DMS 273 treated with DMSO at 0.1 percent for 48 hours (cell line): ENCODE measurements around the gene FAM120A.

Source experiments
- DNase-seq: peaks from one replicate; lab custom pipeline; 2025; lab: John Stamatoyannopoulos, UW

The FAM120A gene

DNA sequence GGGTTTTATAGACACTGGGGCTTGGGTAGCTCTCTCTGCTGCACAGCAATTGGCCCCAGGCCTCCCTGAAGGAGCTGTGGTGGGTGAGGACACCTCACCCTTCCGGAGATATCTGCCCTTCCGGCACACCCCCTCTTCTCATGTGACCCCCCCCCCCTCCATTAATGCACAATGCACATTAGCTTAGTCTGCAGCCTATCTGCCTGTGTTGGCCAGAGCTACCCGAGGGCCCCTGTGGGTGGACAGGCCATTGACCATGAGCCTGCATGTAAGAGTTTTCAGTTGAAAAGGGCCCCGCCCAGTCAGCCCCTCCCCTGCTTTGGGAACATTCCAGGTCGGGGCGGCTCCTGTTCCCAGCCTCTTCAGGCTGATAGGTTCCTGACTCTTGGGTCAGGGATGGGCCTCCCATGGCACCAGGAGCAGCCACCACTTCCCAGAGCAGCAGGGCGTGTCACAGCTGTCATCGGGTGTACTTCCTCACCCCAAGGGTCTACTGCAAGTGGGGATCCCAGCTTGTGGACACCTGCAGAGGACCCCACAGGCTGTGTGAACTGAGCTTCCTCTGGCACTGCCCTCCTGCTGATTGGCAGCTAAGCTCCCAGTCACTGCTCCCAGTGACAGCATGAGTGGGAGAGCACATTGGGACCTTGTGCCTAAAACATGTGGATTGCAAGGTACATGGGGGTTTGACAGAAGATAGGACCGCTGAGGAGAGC lies 142.7 kb downstream of the FAM120A start:
- no peak for DNase-seq

DNA sequence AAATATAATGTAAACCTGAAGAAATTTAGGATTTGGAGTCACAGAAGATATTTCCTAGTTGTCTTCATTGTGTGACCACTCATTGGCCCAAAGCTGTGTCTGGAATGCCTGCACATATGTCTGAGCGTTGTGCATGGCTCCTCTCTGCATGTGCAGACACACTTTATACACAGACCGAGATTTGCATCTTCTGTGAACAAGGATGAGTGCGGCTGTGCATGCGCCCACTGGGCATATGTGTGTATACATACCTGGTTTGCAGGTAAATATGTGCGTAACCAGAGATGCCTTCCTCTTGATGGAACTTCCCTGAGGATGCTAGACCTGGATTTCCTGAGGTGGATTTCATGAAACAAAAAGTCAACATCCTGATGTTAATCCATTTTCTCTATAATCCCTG lies 144.0 kb downstream of the FAM120A start:
- no peak for DNase-seq

DNA sequence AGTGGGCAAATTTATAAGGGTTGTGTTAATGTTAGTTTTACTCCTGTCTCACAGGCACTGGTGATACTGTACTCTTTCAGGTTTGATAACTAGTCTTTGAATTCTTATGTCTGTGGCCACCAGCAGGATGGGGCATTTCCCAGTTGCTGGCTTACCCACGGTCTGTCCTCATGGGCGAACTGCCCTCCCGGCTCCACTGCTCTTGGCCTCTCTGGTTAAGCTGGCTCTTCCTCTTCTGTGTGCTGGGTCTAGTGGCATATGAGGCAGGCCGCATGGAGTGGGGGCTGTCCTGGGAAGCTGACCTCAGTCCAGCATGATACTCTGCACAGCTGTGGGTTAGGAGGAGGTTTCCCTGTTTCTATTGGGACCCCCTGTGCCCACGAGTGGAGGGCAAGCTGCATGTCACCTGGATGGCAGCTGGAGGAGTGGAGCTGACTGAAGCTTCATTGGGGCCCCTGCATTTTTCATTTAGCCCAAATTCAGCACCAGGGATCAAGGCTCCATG lies 144.4 kb downstream of the FAM120A start:
- no peak for DNase-seq

DNA sequence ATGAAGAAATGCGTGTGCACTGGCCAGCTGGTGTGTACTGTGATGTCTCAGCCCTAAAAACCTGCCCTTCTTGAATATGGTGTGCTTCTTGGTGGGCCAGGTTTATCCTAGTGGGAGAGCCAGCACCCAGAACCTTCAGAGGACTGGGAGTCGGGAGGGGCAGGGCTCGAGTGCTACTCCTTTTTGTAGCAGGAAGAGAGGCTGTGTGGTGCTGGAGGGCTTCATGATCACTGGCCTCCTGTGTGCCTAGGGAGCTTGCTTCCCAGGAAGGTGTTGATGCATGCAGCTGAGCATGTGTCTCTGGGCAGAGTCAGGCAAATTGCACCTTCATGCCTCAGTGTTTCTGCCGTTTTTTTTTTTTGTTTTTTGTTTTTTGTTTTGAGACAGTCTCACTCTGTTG lies 144.9 kb downstream of the FAM120A start:
- no peak for DNase-seq

DNA sequence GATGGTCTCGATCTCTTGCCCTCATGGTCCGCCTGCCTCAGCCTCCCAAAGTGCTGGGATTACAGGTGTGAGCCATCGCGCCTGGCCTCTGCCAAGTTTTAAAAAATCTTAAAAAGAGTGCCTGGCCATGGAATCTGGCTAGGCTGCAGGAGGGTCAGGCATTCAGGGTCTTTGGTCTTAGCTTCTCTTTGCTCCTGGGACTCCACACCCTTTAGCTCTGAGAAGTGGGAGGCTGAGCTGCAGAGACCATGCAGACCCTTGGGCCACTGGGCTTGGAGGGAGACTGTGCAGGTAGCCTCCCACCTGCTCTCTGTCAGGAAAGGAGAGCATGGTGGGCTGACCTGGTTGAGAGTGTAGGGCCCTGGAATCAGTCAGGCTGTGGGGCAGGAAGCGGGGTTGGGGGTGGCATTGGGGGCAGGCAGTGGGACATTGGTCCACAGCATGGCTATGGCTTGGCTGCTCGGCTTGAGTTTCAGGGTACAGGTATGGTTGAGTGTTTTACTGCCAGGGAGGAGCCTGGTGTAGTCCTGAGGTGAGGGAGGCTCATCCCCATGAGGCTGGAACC lies 145.7 kb downstream of the FAM120A start:
- DNase-seq: no peak

DNA sequence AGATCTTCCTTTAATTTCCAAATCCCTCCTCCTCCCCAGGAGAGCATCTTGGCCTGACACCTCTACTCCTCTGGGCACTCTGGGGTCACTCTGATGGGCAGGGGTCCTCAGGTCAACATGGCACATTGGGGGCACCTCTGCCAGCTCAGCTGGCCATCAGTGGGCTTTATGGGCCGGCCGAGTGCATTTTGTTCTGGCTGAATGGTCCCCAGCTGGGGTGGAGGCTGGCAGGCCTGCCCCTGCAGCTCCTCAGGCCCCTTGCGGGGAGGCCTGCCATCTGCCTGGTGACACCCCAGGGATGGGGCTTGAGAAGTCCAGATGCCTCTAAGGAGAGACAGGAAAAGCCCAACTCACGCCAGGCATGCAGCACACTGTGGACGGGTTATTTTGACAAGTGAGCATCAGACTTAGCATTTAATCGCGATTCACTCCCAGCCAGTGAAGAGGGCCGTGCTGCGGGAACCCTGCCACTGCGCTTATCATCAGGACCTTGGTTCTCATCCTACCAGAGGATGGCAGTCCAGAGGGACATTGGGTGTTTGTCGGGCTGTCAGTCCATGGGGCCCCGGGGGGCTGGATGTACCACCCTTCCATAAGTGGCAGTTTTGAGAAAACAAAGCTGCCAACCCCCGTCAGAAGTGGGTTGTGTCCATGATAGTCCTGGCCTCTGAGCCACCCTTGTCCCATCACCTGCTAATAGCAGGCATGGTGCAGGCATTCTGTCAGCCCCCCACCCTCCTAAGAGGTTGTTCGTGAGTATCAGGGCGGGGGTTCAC lies 146.6 kb downstream of the FAM120A start:
- DNase-seq: no peak

DNA sequence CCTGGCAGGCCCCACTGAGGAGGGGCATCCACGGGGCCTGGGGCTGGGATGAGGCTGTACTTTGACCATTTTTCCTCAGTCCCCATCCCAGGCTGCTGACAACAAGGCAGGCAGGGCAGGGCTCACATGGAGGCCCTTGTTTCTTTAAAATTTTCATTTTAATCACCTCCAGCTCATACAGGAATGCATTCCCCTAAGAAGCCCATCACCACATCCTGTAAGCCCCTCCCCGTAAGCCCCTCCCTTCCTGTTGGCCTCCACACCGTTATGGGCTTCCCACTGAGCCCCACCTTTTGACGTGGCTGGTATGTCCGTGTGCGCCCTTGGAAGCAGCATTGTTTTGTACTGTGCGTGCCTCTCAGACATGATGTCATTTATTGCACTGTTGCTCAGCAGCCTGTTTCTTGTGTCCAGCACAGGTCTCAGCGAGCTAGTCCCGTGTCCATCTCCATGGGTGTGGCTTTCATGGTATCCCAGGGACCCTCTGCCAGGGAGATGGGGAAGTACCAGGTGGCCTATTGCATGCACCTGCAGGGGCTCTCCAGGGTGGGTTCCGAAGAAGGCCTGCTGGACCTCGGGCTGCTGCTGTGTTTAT lies 147.3 kb downstream of the FAM120A start:
- DNase-seq: no peak

DNA sequence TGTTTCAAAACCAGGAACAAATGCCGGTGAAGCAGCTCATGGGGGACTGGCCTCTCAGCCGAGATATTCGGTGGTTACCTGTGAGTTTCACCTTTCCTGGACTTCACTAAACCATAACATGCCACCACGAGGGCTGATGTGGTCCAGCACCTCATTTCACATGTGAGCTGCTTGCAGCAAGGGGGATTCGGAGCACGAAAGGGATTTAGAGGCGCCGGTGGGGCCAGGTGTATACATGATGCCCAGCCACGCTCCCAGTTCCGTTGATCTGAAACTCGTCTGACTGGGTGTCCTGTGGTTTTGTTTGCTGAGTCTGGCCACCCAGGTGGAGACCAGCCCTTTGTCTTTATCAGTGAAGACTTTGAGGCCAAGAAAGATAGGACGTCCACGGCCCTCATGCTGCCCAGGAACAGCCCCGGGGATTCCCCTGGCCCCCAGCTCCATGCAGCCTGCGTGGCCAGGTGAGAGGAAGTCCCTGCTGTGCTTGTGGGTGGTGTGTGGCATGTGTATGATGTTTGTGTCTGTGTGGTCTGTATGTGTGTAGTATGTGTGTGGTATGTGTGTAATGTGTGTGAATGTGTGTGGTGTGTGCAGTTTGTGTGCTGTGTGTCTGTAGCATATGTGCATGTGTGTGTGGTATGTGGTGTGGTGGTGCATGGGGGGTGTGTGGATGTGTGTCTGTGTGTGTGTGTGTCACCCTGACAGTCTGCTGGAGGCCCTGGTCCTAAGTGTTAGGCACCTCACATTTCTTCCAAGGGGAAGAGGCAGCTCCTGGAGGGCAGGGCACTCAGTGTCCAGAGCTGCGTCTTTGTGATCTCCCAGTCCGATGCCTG lies 148.3 kb downstream of the FAM120A start:
- no peak for DNase-seq

DNA sequence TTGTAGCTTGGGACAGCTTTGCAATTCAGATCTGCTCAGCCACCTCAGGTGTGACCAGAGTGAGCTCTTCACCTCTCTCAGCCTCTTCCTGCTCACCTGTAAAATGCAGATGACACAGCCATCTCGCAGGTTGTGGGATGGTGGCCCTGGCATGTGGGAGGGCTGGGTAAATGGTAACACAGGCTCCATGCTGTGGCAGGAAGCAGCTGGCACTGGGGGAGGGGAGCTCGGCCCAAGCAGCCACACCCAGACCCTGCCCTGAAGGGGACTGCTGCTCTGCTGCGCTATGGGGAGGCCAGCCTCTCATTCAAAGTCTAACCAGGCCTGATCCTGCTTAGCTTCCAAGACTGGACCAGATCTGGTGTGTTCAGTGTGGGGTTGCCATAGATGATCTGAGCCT lies 149.0 kb downstream of the FAM120A start:
- no peak for DNase-seq

DNA sequence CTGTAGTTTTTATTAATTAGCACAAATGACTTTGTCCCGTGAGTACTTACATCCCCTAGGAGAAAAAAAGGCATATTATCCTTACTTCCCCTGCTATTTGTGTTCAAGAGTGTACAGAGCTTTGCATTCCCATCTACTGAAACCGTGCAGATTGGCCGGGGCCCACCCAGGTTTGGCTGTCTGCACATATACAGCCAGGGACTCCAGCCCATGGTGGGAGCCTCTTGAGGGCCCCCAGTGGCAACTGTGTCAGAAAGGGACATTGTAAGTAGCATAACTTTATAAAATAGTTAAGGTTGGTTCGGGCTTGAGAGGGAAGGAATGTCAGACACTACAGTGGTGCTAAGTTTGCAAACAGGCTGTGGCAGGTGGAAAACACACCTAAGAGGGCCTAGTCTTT lies 149.6 kb downstream of the FAM120A start:
- no peak for DNase-seq

DNA sequence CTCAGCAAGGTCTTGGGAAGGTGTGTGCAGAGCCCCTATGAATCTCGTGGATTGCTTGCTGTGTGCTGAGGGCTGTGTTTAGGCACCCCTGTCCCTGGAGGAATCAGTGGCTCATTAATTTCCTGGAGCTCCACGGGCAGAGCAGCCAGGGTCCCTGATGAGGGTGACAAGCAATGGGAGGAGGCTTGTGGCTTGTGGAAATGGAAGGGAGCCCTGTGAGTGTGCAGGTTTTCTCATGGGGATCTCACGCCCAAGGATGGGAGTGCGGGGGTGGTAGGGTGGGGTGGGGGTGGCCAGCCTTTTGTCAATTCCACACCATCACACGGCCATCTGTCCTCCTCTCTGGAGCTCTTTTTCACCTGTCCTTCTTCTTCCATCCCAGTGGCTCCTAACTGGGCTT lies 150.2 kb downstream of the FAM120A start:
- no peak for DNase-seq

DNA sequence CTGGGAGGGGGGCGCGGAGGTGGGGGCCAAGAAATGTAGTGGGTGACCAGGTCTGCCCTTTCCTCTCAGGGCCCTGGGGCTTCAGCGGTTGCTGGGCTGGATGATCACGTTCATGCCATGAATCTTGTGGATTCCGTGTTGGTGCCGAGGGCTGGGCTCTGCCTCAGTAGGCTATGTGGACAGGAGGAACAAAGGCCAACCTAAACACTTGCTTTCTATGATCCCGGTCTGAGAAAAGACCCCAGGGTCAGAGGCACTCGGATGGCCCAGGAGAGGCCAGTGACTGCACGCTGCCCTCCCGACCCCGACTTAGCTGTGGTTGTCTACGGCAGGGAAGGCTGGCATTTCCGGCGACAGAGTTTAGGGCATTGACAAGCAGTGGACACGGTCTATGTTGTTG lies 151.5 kb downstream of the FAM120A start:
- no peak for DNase-seq

DNA sequence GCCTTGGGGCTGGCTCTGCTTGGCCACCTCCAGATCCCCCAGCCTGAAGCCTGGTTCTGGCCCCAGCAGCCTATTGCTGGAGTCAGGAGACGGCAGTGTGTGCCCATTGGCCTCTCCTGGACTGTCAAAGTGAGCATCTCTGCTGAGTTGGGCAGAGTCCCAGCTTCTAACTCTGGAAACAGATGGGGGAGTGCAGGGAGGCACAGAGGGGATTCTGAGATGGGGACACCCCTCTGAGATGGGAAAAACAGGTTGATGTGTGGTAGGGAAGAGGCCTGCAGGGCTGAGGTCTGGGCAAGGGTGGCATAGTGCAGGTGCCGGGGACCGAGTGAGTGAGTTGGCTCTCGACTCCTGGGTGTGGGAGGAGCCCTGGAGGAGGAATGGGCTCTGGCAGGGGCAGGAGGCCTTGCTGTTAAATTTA lies 152.4 kb downstream of the FAM120A start:
- no peak for DNase-seq

DNA sequence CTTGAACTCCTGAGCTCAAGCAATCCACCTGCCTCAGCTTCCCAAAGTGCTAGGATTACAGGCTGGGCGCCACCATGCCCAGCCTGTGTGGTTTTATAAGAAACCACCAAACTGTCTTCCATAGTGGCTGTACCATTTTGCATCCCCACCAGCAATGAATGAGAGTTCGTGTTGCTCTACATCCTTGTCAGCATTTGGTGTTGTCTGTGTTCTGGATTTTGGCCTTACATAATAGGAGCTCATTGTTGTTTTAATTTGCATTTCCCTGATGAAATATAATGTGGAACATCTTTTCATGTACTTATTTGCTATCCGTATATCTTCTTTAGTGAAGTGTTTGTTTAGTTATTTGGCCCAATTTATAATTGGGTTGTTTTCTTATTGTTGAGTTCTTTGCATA lies 154.7 kb downstream of the FAM120A start:
- no peak for DNase-seq

DNA sequence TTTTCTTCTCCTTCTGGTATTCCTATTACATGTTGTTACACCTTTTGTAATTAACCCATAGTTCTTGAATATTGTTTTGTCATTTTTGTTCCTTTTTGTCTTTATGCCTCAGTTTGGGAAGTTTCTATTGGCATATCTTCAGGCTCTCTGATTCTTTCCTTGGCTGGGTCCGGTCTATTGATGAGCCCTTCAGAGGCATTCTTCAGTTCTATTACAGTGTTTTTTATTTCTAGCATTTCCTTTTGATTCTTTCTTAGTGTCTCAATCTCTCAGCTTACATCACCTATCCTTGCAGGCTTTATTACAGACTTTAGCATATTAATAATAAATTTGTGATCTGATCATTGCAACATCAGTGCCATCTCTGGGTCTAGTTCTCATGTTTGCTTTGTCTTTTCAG lies 158.7 kb downstream of the FAM120A start:
- no peak for DNase-seq

DNA sequence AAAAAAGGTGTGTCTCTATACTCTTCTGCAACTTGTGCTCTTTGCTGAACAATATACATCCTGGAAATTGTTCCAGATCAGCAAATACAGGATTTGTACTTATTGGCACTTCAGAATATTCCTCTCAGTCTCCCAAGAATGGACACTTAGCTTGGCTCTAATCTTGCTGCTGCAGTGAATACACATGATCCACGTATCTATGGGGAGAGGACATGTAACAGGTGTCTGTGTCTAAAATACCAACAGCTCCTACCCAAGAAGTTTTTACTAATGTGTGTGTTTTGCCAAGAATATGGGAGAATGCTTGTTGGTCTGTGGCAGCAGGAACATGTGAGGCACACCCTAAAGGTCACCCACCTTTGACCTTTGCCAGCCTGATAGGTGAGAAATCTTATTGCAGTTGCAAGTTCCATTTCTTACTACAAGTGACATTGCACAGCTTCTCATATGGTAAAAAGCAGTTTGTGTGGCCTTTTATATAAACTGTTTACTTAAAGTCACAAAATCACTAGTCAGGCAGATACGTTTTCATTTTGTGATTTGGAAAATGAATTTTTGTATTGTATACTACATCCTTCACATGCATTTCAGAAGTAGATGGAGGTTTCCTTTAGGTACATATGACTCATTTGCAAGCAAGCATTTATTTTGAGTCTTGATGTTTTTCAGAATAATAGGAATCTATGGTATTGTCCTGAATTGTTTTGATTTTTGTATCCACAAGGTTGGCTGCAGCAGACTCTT lies 160.7 kb downstream of the FAM120A start:
- no peak for DNase-seq

DNA sequence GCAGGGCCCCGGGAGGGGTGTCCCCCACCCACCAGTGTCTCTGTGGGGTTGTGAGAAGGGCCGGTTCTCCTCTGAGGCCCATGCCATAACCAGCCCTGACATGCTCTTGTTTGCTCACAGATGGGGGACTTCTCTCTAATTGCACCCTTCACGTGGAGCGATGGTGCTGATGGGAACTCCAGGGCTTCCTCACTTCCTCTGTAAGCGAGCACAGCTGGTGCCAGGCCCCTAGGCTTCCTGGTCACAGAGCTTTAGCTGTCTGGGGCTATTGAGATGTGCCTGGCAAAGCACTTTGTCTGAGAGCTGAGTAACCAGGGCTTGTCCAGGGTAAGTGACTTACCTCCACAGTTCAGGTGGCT lies 161.3 kb downstream of the FAM120A start:
- DNase-seq: no peak

DNA sequence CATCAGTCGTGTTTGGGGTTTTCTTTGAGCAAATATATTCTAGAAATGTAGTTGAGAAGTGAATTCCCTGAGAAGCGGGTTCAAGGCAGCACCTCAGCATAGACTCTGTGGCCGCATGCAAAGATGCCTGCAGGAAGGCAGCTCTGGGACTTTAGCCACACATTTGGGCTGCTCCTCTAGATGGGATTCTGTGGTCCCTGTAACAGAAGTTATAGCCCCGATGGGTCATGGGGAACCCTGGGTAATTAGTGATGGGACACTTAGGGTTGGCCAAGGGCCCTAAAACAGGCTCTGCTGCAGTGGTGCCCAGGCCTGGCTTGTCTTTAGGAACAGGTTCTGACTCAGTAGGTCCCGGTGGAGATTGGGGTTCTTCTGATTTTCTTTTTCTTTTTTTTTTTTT lies 161.7 kb downstream of the FAM120A start:
- no peak for DNase-seq

DNA sequence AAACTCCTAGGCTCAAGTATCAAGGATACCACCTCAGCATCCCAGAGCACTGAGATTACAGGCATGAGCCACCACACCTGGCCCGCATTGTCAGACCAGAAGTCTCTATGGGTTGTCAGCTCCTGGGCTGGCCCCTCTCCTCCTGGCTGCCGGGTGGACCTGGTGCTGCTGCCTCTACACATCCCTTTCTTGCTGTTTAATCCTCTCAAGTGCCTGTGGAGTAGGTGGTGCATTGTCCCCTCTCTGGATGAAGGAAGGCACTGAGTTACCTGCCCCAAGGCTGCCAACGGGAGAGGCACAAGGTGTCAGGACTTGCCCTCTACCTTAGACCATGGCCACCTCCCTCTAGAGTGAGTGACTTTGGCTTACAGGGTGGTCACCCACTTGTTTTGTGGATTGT lies 162.3 kb downstream of the FAM120A start:
- no peak for DNase-seq

DNA sequence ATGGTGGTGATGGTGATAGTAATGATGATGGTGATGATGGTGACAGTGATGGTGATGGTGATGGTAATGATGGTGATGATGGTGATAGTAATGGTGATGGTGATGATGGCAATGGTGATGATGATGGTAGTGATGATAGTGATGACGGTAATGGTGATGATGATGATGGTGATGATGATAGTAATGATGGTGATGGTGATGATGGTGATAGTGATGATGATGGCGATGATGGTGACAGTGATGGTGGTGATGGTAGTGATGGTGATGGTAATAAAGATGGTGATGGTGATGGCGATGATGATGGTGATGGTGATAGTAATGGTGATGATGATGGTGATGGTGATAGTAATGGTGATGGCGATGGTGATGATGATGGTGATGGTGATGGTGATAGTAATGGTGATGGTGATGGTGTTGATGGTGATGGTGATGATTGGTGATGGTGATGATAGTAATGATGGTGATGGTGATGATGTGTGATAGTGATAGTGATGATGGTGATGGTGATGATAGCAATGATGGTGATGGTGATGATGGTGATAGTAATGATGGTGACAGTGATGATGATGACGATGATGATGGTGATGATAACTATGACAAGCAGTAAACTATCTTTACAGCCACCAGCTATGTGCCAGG lies 163.5 kb downstream of the FAM120A start:
- DNase-seq: no peak
